GM12878 (cell line): ENCODE measurements around the gene PDZRN3. TPM values are rescaled to one million over a fixed set of nuclear protein-coding genes. Genes with fewer than 3 reads are reported as not detected.

ENCODE experiments used
- ATAC-seq: fragments of 200-7000 bp; cut with Tn5 transposase; 3 replicates; pipeline ENCODE4 v1.9.1; 2020; ENCODE audit warnings: mild to moderate bottlenecking, moderate library complexity
- BruUV-seq: library from RNA; stranded (reverse); fragments of 400-500 nt; replicated peaks from 2 replicates; lab custom pipeline; 2021; lab: Mats Ljungman, UMichigan
- CTCF ChIA-PET: fragments of 300-600 bp; sonication (Branson Sonifier 250); formaldehyde crosslinking; extraction: SDS; loops from one replicate; lab custom pipeline; 2021; ENCODE audit warnings: inconsistent platforms; lab: Yijun Ruan, JAX
- POLR2A ChIA-PET: fragments of 350-600 bp; formaldehyde crosslinking; extraction: SDS; loops from one replicate; lab custom pipeline; 2021; ENCODE audit warnings: inconsistent platforms; lab: Charles Lee
- RAD21 ChIA-PET: fragments of 300-600 bp; sonication (Branson Sonifier 250); formaldehyde crosslinking; loops from one replicate; lab custom pipeline; 2023; ENCODE audit warnings: antibody characterized with exemption; ENCODE audit not compliant: unreplicated experiment; lab: Charles Lee
- SMC1A ChIA-PET: fragments of 300-600 bp; sonication (Branson Sonifier 250); formaldehyde crosslinking; loops from one replicate; lab custom pipeline; 2023; ENCODE audit not compliant: unreplicated experiment, uncharacterized antibody; lab: Charles Lee
- DNase-seq: peaks from one replicate; pipeline ENCODE4 v3.0.0-alpha.2; 2011; ENCODE audit warnings: low read depth, low spot score
- FAIRE-seq: peaks from 3 replicates; lab custom pipeline; 2011; peaks lifted over from hg19 to GRCh38; lab: Jason Lieb, UNC
- H2AFZ ChIP-seq: 2 replicates; pipeline ENCODE4 v1.6.0; 2011; ENCODE audit warnings: low read depth, low read length, control low read depth; ENCODE audit not compliant: control insufficient read depth
- H3K27ac ChIP-seq: 2 replicates; pipeline ENCODE4 v1.5.1; 2011; ENCODE audit warnings: control low read depth; ENCODE audit not compliant: control insufficient read depth, insufficient read depth
- H3K27me3 ChIP-seq, 2 experiments: replicated peaks in 1 of 2; 2 replicates each; pipeline versions ENCODE4 v1.6.0 to v1.6.1; 2011; ENCODE audit warnings: low read length in 1 of 2; ENCODE audit not compliant: control insufficient read depth in 2 of 2, insufficient read depth in 2 of 2
- H3K36me3 ChIP-seq, 2 experiments: 2 replicates each; pipeline ENCODE4 v1.5.1; 2011; ENCODE audit warnings: low read length in 1 of 2; ENCODE audit not compliant: control insufficient read depth in 2 of 2, insufficient read depth in 2 of 2
- H3K4me1 ChIP-seq: 2 replicates; pipeline ENCODE4 v1.6.1; 2011; ENCODE audit warnings: mild to moderate bottlenecking, low read length, moderate library complexity, mixed read lengths; ENCODE audit not compliant: control insufficient read depth, insufficient read depth
- H3K4me2 ChIP-seq: 2 replicates; pipeline ENCODE4 v1.6.0; 2011; ENCODE audit warnings: control low read depth; ENCODE audit not compliant: control insufficient read depth, insufficient read depth
- H3K4me3 ChIP-seq: fragments of 200-600 bp; sonication (generic); 2 replicates; pipeline ENCODE4 v1.5.1; 2016
- H3K79me2 ChIP-seq: 2 replicates; pipeline ENCODE4 v1.6.0; 2011; ENCODE audit warnings: low read length; ENCODE audit not compliant: control insufficient read depth, insufficient read depth
- H3K9ac ChIP-seq: 2 replicates; pipeline ENCODE4 v1.8.0; 2011; ENCODE audit warnings: low read length, control low read depth, mixed read lengths; ENCODE audit not compliant: control insufficient read depth, insufficient read depth
- H3K9me3 ChIP-seq: replicated peaks from 3 replicates; pipeline ENCODE4 v1.5.1; 2011; ENCODE audit warnings: mild to moderate bottlenecking, low read length; ENCODE audit not compliant: control insufficient read depth, insufficient read depth
- H4K20me1 ChIP-seq: 2 replicates; pipeline ENCODE4 v1.6.0; 2011; ENCODE audit not compliant: control insufficient read depth, insufficient read depth
- CHD2 ChIP-seq: IDR thresholded peaks from 2 replicates; pipeline ENCODE4 v1.6.1; 2011; ENCODE audit warnings: low read depth, low read length, improper control_type of control experiment, borderline replicate concordance
- NR2C1 ChIP-seq: fragments of 450-650 bp; IDR thresholded peaks from 2 replicates; pipeline ENCODE4 v1.6.1; 2017; ENCODE audit warnings: antibody characterized with exemption, mild to moderate bottlenecking, moderate library complexity
- NRF1 ChIP-seq: conservative IDR thresholded peaks from 2 replicates; pipeline ENCODE4 v1.6.1; 2011; ENCODE audit warnings: mild to moderate bottlenecking, low read depth, low read length, improper control_type of control experiment
- PAX5 ChIP-seq: IDR thresholded peaks from 2 replicates; pipeline ENCODE4 v1.6.1; 2011; ENCODE audit warnings: low read depth, low read length, borderline replicate concordance
- POLR2A ChIP-seq: IDR thresholded peaks from 2 replicates; pipeline ENCODE4 v1.6.1; 2011; ENCODE audit warnings: low read depth, mild to moderate bottlenecking, low read length
- RELA ChIP-seq: fragments of 450-650 bp; IDR thresholded peaks from 2 replicates; pipeline ENCODE4 v1.8.0; 2014; ENCODE audit warnings: borderline replicate concordance; ENCODE audit not compliant: partially characterized antibody
- SIX5 ChIP-seq: IDR thresholded peaks from 2 replicates; pipeline ENCODE4 v1.6.1; 2011; ENCODE audit warnings: mild to moderate bottlenecking, low read depth, low read length, moderate library complexity; ENCODE audit not compliant: severe bottlenecking
- TAF1 ChIP-seq: IDR thresholded peaks from 2 replicates; pipeline ENCODE4 v1.6.1; 2011; ENCODE audit warnings: mild to moderate bottlenecking, low read depth, low read length, borderline replicate concordance
- ZNF24 ChIP-seq: fragments of 450-650 bp; IDR thresholded peaks from 2 replicates; pipeline ENCODE4 v1.6.1; 2017; ENCODE audit warnings: antibody characterized with exemption, mild to moderate bottlenecking
- WGBS: methylation state at CpG from one replicate; pipeline ENCODE4 v1.1.6; 2016; ENCODE audit warnings: low lambda C conversion rate; ENCODE audit not compliant: insufficient replicate concordance, insufficient coverage; ENCODE audit errors: missing lambda C conversion rate; 5-methylcytosine and 5-hydroxymethylcytosine counted together
- in situ Hi-C: fragments of 300-500 bp; cut with MboI; formaldehyde crosslinking; loops from 9 replicates; pipeline ENCODE4 v1.14.3; 2018; ENCODE audit warnings: mixed read lengths
- intact Hi-C: fragments of 100-400 bp; cut with micrococcal nuclease; formaldehyde crosslinking; loops from one replicate; pipeline ENCODE4 v1.14.2; 2022; ENCODE audit not compliant: unreplicated experiment
- polyA plus RNA-seq, 11 experiments: library from polyadenylated mRNA; depleted of rRNA in 4 of 11; unstranded in 6 of 11; stranded (reverse) in 5 of 11; fragments of >200 nt; fragmentation: Nextera tagmentation in 4 of 11; fragmentation: Illumina TruSeq in 1 of 11; extraction: Ambion mirVana in 4 of 11; extraction: Trizol in 1 of 11; gene quantifications; 1 replicate in 1 of 11; 2 replicates in 10 of 11; pipeline versions ENCODE4 v1.2.1 to v1.2.3, GENCODE V29; 2011 to 2016; ENCODE audit warnings: inconsistent platforms in 2 of 11, missing spikeins in 2 of 11, low read depth in 1 of 11
- total RNA-seq, 4 experiments: library from RNA; depleted of rRNA in 3 of 4; stranded (reverse); fragments of >200 nt in 3 of 4; fragmentation: Illumina TruSeq in 1 of 4; extraction: Trizol in 1 of 4; gene quantifications; 2 replicates each; pipeline versions ENCODE4 v1.2.1 to v1.2.3, GENCODE V29; 2013 to 2021
- TF ChIP-seq, protein P1 (sequence below): IDR thresholded peaks from 2 replicates; pipeline ENCODE4 v1.6.1; 2012; ENCODE audit warnings: low read depth, low read length, improper control_type of control experiment
- TF ChIP-seq, protein P2 (sequence below): IDR thresholded peaks from 2 replicates; pipeline ENCODE4 v1.6.1; 2012; ENCODE audit warnings: mild to moderate bottlenecking, low read depth, low read length

PDZRN3 gene
- total and polyA plus RNA-seq, 10 of the 15 experiments (the other 5 are each of a cell fraction or from before 2014, with no cell fraction given): 0.07 to 0.37 (median 0.12) TPM; not detected in 6

DNA sequence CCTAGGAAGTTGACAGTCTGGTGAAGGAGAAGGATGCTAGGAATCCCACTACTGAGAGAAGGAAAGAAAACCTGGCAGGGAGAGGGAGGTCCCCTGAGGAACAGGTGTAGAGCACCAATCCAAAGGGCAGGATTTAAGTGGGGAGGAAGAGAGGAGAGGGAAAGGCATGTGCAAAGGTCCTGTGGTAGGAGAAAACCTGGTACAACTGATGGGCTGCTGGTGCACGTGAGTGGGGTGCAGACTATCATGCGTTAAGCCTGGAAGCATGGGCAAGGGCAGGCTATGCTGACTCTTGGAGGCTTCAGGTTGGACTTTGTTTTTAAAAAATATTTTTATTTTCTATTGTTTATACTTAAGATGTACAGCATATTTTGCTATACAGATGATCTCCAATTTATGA, 209.6 kb downstream of the PDZRN3 start:
- no TSS peak for BruUV-seq
- no peak for DNase-seq
- in situ Hi-C loops (no loop called here), intact Hi-C loops (no loop called here)
- CTCF ChIA-PET: interaction anchor here (0.7 kb wide), 1 partner anchor 290 kb away, joined by 3 read pairs; no protein-coding TSS in a partner anchor
- no peak for ATAC-seq
- no peaks in the 10 kb centered on the region for H3K79me2 ChIP-seq
- RAD21 ChIA-PET: no interaction called here
- no peaks in the 10 kb centered on the region for H3K36me3 ChIP-seq
- H3K27ac ChIP-seq: no peak overlapping the region
- no peaks in the 10 kb centered on the region for H4K20me1 ChIP-seq
- TF ChIP-seq PAX5: no peak
- no peak for TF ChIP-seq CHD2
- FAIRE-seq: no peak
- H3K27me3 ChIP-seq: peaks cover 0 to 1% of the 10 kb centered on the region in 2 experiments; a peak in 1 of 4 replicates
- no peaks in the 10 kb centered on the region for H3K9me3 ChIP-seq
- 48% methylated on average over 2 of the region's 2 CpGs for WGBS
- no peaks in the 10 kb centered on the region for H3K4me1 ChIP-seq
- no peak overlapping the region for H2AFZ ChIP-seq
- H3K4me3 ChIP-seq: no peak overlapping the region
- SMC1A ChIA-PET: no interaction called here
- no peak overlapping the region for H3K4me2 ChIP-seq
- POLR2A ChIA-PET: no interaction called here
- no peak overlapping the region for H3K9ac ChIP-seq

DNA sequence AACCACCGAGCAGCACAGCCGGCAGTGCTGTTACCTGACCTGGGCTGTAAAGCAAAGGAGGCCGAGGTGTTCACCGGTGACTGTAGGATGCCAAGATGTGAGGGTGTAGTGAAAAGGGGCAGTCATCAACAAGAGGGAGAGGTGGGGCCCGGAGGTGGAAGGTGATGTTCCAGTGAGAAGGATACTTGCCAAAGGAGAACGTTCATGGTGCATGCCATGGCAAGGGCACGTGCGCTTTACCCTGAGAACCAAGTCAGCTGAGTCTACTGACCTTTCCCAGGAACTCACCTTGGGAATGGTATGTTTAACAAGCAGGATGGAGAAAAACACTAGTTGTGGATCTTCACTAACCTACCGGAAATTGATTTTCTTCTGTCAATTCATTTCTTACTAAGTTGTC, 211.1 kb downstream of the PDZRN3 start:
- no peak overlapping the region for H3K27ac ChIP-seq
- no TSS peak for BruUV-seq
- no peak overlapping the region for H3K4me3 ChIP-seq
- ChIA-PET RAD21 (no interaction called here), CTCF (interaction anchor here (1.0 kb wide), 1 partner anchor 95 kb away, joined by 3 read pairs; no protein-coding TSS in a partner anchor), SMC1A (no interaction called here), POLR2A (no interaction called here)
- no peaks in the 10 kb centered on the region for H3K79me2 ChIP-seq
- H3K27me3 ChIP-seq: peaks cover 0 to 1% of the 10 kb centered on the region in 2 experiments; a peak in 1 of 4 replicates
- no peak overlapping the region for H2AFZ ChIP-seq
- 49% methylated on average over 9 of the region's 9 CpGs for WGBS
- no peaks in the 10 kb centered on the region for H4K20me1 ChIP-seq
- intact Hi-C loops: no loop called here
- no peaks in the 10 kb centered on the region for H3K4me1 ChIP-seq
- H3K9me3 ChIP-seq: no peaks in the 10 kb centered on the region
- DNase-seq (no peak), FAIRE-seq (no peak), ATAC-seq (no peak)
- in situ Hi-C loops: no loop called here
- no peak overlapping the region for H3K9ac ChIP-seq
- H3K4me2 ChIP-seq: no peak overlapping the region
- no peaks in the 10 kb centered on the region for H3K36me3 ChIP-seq
- TF ChIP-seq NRF1 (no peak), NR2C1 (no peak), POLR2A (no peak), RELA (no peak), SIX5 (no peak), TAF1 (no peak), ZNF24 (no peak)
- TF ChIP-seq, protein P1, sequence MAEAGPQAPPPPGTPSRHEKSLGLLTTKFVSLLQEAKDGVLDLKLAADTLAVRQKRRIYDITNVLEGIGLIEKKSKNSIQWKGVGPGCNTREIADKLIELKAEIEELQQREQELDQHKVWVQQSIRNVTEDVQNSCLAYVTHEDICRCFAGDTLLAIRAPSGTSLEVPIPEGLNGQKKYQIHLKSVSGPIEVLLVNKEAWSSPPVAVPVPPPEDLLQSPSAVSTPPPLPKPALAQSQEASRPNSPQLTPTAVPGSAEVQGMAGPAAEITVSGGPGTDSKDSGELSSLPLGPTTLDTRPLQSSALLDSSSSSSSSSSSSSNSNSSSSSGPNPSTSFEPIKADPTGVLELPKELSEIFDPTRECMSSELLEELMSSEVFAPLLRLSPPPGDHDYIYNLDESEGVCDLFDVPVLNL: no peak
- TF ChIP-seq, protein P2, sequence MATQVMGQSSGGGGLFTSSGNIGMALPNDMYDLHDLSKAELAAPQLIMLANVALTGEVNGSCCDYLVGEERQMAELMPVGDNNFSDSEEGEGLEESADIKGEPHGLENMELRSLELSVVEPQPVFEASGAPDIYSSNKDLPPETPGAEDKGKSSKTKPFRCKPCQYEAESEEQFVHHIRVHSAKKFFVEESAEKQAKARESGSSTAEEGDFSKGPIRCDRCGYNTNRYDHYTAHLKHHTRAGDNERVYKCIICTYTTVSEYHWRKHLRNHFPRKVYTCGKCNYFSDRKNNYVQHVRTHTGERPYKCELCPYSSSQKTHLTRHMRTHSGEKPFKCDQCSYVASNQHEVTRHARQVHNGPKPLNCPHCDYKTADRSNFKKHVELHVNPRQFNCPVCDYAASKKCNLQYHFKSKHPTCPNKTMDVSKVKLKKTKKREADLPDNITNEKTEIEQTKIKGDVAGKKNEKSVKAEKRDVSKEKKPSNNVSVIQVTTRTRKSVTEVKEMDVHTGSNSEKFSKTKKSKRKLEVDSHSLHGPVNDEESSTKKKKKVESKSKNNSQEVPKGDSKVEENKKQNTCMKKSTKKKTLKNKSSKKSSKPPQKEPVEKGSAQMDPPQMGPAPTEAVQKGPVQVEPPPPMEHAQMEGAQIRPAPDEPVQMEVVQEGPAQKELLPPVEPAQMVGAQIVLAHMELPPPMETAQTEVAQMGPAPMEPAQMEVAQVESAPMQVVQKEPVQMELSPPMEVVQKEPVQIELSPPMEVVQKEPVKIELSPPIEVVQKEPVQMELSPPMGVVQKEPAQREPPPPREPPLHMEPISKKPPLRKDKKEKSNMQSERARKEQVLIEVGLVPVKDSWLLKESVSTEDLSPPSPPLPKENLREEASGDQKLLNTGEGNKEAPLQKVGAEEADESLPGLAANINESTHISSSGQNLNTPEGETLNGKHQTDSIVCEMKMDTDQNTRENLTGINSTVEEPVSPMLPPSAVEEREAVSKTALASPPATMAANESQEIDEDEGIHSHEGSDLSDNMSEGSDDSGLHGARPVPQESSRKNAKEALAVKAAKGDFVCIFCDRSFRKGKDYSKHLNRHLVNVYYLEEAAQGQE: no peak
